COLO668 (cell line): ENCODE measurements around the gene S100B.
"Not testable (repeated sequence)": the region's sequence is repeated elsewhere in the genome, so short reads cannot be mapped to it uniquely, and the experiment has no call there.

Experiments
- DNase-seq: peaks from one replicate; lab custom pipeline; 2025; ENCODE audit not compliant: unreplicated experiment; lab: John Stamatoyannopoulos, UW

Gene S100B

GRCh38 chr21:46604329-46604974, 430 bp downstream of the S100B start:
- DNase-seq = no peak

- no peak for DNase-seq
These were observed 1.7 kb downstream of the S100B start for GRCh38 chr21:46603228-46603627.

- no peak for DNase-seq
These were observed 3.9 kb downstream of the S100B start for GRCh38 chr21:46600978-46601377.

GRCh38 chr21:46600305-46600704, 4.6 kb downstream of the S100B start:
- no peak for DNase-seq

GRCh38 chr21:46598581-46599572, 6.0 kb downstream of the S100B start:
- no peak for DNase-seq

GRCh38 chr21:46597896-46598343, 7.0 kb downstream of the S100B start:
- DNase-seq = no peak

- no peak for DNase-seq
These were observed 7.9 kb downstream of the S100B start for GRCh38 chr21:46597031-46597430.

GRCh38 chr21:46596201-46596600, 8.7 kb downstream of the S100B start:
- DNase-seq = no peak

- DNase-seq = no peak
These were observed 10.6 kb downstream of the S100B start for GRCh38 chr21:46594276-46594675.

- DNase-seq = no peak
These were observed 19.5 kb downstream of the S100B start for GRCh38 chr21:46585191-46585953.

- DNase-seq = no peak
These were observed 23.0 kb downstream of the S100B start for GRCh38 chr21:46581780-46582307.

- not testable (repeated sequence) for DNase-seq
These were observed 25.5 kb downstream of the S100B start for GRCh38 chr21:46579394-46579793.

GRCh38 chr21:46577786-46578185, 27.1 kb downstream of the S100B start:
- not testable (repeated sequence) for DNase-seq

GRCh38 chr21:46572850-46573249, 32.0 kb downstream of the S100B start:
- DNase-seq = no peak

- no peak for DNase-seq
These were observed 34.3 kb downstream of the S100B start for GRCh38 chr21:46570631-46571030.

GRCh38 chr21:46570119-46570518, 34.8 kb downstream of the S100B start:
- DNase-seq = no peak

GRCh38 chr21:46569081-46569480, 35.8 kb downstream of the S100B start:
- DNase-seq = no peak

- no peak for DNase-seq
These were observed 36.3 kb downstream of the S100B start for GRCh38 chr21:46568562-46568961.

GRCh38 chr21:46567348-46567747, 37.5 kb downstream of the S100B start:
- DNase-seq = no peak

GRCh38 chr21:46564391-46564790, 40.5 kb downstream of the S100B start:
- DNase-seq = no peak

- no peak for DNase-seq
These were observed 41.8 kb downstream of the S100B start for GRCh38 chr21:46562964-46563607.
